Measurements from ENCODE around the gene MUL1. TPM values are rescaled to one million over a fixed set of nuclear protein-coding genes. Genes with fewer than 3 reads are reported as not detected.

MUL1 gene
- total and polyA plus RNA-seq, 2 donors (not counting 1 experiment from before 2014, with no cell fraction given), result 25.7 to 26.9 TPM

DNA sequence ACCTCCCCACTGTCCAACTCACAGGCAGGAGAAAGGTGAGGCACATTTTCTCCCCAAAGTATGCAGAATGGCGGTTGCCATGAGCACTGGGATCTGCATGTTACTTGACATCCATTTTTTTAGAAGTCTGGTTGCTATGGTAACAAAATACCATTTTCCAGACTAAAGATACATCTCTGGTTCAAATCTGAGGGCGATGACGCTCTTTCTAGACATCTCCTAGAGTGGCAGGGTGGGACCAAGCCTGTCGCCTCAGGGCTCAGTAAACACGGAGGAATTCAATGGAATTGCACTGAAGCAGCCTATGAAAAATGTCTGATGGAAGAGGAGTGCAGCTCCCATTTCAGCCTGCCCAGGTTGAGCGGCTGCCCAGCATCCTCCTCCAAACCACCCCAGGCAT, 22.9 kb upstream of the MUL1 start:
- Histone ChIP-seq H2AFZ (ENCODE audit: low read length) (no peak overlapping the region), H3K4me3 (replicated peaks in 1 of 4; ENCODE audit: control extremely low read depth in 1 of 4, insufficient read depth in 1 of 4, low read depth in 3 of 4, low read length in 4 of 4) (no peak overlapping the region), H4K20me1 (ENCODE audit: control insufficient read depth, extremely low read depth, insufficient read depth, low read length) (no peaks in the 10 kb centered on the region), H3K27me3 (ENCODE audit: control insufficient read depth, insufficient read depth, low read length) (peaks cover 30% of the 10 kb centered on the region), H3K4me1 (ENCODE audit: control insufficient read depth, extremely low read depth, insufficient read depth, low read length) (no peaks in the 10 kb centered on the region), H3K9me3 (ENCODE audit: control insufficient read depth, insufficient read depth, low read depth, low read length) (no peaks in the 10 kb centered on the region), H3K4me2 (ENCODE audit: extremely low read depth, insufficient read depth, low read length) (no peak overlapping the region), H3K36me3 (ENCODE audit: control insufficient read depth, insufficient read depth, low read length) (no peaks in the 10 kb centered on the region), H3K79me2 (ENCODE audit: control insufficient read depth, insufficient read depth, low read length) (no peaks in the 10 kb centered on the region), H3K9ac (ENCODE audit: insufficient read depth, low read length) (no peak overlapping the region), H3K27ac (ENCODE audit: insufficient read depth, low read length) (no peak overlapping the region)
- no peak for DNase-seq (ENCODE audit: low read depth in 2 of 2)
- no peak for TF ChIP-seq EZH2 (IDR thresholded peaks at IDR 0.05; ENCODE audit: low read length, missing control alignments)
- TF ChIP-seq, protein P1, sequence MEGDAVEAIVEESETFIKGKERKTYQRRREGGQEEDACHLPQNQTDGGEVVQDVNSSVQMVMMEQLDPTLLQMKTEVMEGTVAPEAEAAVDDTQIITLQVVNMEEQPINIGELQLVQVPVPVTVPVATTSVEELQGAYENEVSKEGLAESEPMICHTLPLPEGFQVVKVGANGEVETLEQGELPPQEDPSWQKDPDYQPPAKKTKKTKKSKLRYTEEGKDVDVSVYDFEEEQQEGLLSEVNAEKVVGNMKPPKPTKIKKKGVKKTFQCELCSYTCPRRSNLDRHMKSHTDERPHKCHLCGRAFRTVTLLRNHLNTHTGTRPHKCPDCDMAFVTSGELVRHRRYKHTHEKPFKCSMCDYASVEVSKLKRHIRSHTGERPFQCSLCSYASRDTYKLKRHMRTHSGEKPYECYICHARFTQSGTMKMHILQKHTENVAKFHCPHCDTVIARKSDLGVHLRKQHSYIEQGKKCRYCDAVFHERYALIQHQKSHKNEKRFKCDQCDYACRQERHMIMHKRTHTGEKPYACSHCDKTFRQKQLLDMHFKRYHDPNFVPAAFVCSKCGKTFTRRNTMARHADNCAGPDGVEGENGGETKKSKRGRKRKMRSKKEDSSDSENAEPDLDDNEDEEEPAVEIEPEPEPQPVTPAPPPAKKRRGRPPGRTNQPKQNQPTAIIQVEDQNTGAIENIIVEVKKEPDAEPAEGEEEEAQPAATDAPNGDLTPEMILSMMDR (conservative IDR thresholded peaks at IDR 0.05 in 1 of 2, IDR thresholded peaks at IDR 0.05 in 1 of 2; ENCODE audit: low read depth in 1 of 2, low read length in 2 of 2), result no peak

- Histone ChIP-seq H3K27me3 (ENCODE audit: control insufficient read depth, insufficient read depth, low read length) (peaks cover 29% of the 10 kb centered on the region), H3K27ac (ENCODE audit: insufficient read depth, low read length) (no peak overlapping the region), H3K9me3 (ENCODE audit: control insufficient read depth, insufficient read depth, low read depth, low read length) (no peaks in the 10 kb centered on the region), H3K4me1 (ENCODE audit: control insufficient read depth, extremely low read depth, insufficient read depth, low read length) (no peaks in the 10 kb centered on the region), H3K4me2 (ENCODE audit: extremely low read depth, insufficient read depth, low read length) (no peak overlapping the region), H3K36me3 (ENCODE audit: control insufficient read depth, insufficient read depth, low read length) (no peaks in the 10 kb centered on the region), H4K20me1 (ENCODE audit: control insufficient read depth, extremely low read depth, insufficient read depth, low read length) (no peaks in the 10 kb centered on the region), H3K4me3 (replicated peaks in 1 of 4; ENCODE audit: control extremely low read depth in 1 of 4, insufficient read depth in 1 of 4, low read depth in 3 of 4, low read length in 4 of 4) (no peak overlapping the region), H3K9ac (ENCODE audit: insufficient read depth, low read length) (no peak overlapping the region), H3K79me2 (ENCODE audit: control insufficient read depth, insufficient read depth, low read length) (no peaks in the 10 kb centered on the region), H2AFZ (ENCODE audit: low read length) (no peak overlapping the region)
- DNase-seq (ENCODE audit: low read depth in 2 of 2), result no peak
- TF ChIP-seq, protein P1 (conservative IDR thresholded peaks at IDR 0.05 in 1 of 2, IDR thresholded peaks at IDR 0.05 in 1 of 2; ENCODE audit: low read depth in 1 of 2, low read length in 2 of 2), result no peak
- no peak for TF ChIP-seq EZH2 (IDR thresholded peaks at IDR 0.05; ENCODE audit: low read length, missing control alignments)
Observed at GRCh38 chr1:20530306-20530705, 22.4 kb upstream of the MUL1 start.

DNA sequence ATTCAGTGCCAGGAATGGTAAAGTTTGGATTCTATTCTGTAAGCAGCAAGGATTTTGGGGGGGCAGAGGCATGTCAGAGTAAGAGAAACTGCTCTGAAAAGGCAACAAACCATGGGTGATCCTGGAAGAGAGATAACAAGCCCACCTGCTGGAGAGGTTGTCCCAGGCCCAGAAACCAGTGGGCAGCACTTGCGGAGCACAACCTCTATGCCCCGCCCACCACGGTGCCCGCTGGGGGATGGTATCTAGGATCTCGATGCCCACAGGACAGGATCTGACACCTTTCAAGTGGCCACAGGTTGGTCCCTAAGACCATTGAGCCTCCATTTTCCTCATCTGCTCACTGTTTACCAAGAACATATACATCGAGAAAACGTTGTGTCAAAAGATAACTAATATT, 20.3 kb upstream of the MUL1 start:
- H3K9me3 ChIP-seq (ENCODE audit: control insufficient read depth, insufficient read depth, low read depth, low read length), result no peaks in the 10 kb centered on the region
- H3K9ac ChIP-seq (ENCODE audit: insufficient read depth, low read length), result no peak overlapping the region
- no peak overlapping the region for H2AFZ ChIP-seq (ENCODE audit: low read length)
- no peaks in the 10 kb centered on the region for H3K4me1 ChIP-seq (ENCODE audit: control insufficient read depth, extremely low read depth, insufficient read depth, low read length)
- no peaks in the 10 kb centered on the region for H3K79me2 ChIP-seq (ENCODE audit: control insufficient read depth, insufficient read depth, low read length)
- no peak for TF ChIP-seq EZH2 (IDR thresholded peaks at IDR 0.05; ENCODE audit: low read length, missing control alignments)
- TF ChIP-seq, protein P1 (conservative IDR thresholded peaks at IDR 0.05 in 1 of 2, IDR thresholded peaks at IDR 0.05 in 1 of 2; ENCODE audit: low read depth in 1 of 2, low read length in 2 of 2), result no peak
- no peaks in the 10 kb centered on the region for H3K36me3 ChIP-seq (ENCODE audit: control insufficient read depth, insufficient read depth, low read length)
- no peak for DNase-seq (ENCODE audit: low read depth in 2 of 2)
- H3K27me3 ChIP-seq (ENCODE audit: control insufficient read depth, insufficient read depth, low read length), result peaks cover 13% of the 10 kb centered on the region
- H4K20me1 ChIP-seq (ENCODE audit: control insufficient read depth, extremely low read depth, insufficient read depth, low read length), result no peaks in the 10 kb centered on the region
- H3K27ac ChIP-seq (ENCODE audit: insufficient read depth, low read length), result no peak overlapping the region
- H3K4me2 ChIP-seq (ENCODE audit: extremely low read depth, insufficient read depth, low read length), result no peak overlapping the region
- no peak overlapping the region for H3K4me3 ChIP-seq (replicated peaks in 1 of 4; ENCODE audit: control extremely low read depth in 1 of 4, insufficient read depth in 1 of 4, low read depth in 3 of 4, low read length in 4 of 4)

Data from fibroblast of lung (primary cell).